ENCODE results near the gene GCK.

The GCK gene

DNA sequence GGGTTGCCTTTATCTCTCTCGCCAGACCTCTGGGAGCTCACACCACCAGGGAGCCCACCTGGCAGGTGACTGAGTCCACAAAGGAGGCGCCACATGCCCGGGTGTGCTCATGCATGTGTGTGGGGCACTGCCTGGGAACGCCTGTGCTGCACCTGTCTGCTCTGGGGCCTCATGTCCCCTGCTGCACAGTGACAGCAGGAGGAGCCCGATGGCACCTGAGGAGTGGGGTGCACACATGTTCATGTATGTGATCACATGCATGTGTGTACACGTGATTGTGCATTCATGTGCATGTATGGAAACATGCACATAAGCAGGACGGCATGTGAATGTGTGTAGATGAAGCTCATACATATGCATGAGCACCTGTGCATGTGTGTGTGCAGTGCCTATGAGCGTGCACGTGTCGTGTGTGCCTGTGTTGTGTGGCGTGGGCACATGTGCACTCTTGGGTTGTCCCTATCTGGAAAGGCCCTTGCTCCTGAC lies 33.6 kb upstream of the GCK start:
- no peak for DNase-seq (ENCODE audit: low spot score)

DNA sequence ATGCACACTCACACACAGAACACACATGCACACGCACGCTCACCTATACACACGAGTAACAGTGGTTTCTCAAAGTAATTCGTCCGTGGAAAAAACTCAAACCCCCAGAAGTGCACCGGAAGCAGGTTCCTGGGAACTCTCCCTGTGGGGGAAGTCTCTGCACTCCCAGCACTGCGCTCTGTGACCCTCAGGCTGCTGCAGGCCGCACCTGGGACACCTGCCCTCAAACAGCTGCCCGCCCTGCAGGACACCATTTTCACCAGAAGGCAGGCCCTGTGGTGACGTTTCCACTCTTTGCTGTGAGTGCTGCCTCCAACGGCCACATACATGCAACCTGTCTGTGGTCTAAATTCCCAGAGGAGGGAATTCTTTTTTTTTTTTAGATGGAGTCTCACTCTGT lies 32.8 kb upstream of the GCK start:
- no peak for DNase-seq (ENCODE audit: low spot score)

- no peak for DNase-seq (ENCODE audit: low spot score)
Measured at GRCh38 chr7:44221231-44221791, 32.1 kb upstream of the GCK start.

DNA sequence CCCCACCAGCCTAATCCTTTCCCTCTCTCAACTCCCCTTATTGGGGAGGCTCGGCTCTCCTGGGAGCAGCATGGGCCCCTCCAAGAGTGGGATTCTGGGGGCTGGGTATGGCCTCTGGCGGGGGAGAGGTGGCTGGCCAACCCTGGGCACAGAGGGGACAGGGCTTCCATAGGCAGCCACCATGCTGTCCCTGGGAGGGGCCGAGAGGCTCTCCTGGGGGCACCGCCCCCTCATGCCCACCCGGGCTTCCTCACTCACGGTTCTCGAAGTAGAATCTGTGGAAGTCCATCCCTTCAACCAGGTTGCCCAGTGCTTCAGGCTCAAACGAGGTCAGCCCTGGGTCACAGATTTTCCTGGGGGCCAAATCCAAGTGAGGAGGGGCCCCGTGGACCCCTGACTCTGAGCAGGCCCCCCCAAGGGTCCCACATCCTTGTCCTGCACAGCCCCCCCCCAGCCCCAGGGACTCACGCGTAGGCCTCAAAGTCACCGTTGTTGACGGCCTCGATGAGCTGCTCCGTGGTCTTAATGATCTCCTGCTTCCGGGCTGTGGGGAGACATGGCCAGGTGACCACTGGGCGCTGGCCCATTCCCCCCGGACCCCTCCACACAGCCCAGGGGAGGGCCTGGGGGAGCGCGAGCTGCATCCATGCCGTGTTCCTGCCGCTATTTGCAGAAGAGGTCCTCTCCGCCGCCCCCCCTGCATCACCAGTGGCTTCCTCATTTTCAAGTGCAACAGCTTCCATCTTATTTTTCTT lies 31.3 kb upstream of the GCK start:
- no peak for DNase-seq (ENCODE audit: low spot score)

GRCh38 chr7:44220046-44220357 lies 30.8 kb upstream of the GCK start:
- no peak for DNase-seq (ENCODE audit: low spot score)

DNA sequence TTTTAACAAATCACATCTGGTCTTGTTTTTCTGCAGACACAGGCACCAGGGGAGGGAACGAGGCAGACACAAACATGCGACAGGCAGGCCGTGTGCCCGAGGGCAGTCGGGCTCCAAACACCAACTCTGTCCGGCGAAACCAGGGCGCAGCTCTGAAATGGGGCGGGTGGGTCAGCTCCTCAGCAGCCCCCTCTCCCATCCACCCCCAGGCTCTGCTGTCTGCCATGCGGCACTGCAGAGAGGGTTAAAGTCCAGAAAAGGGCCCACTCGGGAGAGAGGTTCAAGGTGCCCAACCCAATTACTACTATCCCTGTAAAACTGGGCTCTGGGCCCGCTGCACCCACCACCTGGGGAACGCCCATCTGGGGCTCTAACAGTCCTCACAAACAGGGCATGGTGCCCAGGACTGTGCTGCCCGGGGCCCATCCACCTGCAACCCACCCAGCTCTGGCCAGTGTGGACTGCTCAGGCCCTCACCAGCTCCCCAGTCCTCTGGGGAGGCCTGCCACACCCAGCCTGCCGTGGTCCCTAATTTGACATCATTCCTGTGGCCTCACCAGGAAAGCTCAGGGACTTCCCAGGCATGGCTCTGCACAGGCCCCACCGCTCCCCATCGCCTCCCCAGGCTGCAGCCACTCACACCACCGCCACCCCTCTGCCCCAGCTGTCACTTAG lies 30.3 kb upstream of the GCK start:
- DNase-seq (ENCODE audit: low spot score) = no peak

DNA sequence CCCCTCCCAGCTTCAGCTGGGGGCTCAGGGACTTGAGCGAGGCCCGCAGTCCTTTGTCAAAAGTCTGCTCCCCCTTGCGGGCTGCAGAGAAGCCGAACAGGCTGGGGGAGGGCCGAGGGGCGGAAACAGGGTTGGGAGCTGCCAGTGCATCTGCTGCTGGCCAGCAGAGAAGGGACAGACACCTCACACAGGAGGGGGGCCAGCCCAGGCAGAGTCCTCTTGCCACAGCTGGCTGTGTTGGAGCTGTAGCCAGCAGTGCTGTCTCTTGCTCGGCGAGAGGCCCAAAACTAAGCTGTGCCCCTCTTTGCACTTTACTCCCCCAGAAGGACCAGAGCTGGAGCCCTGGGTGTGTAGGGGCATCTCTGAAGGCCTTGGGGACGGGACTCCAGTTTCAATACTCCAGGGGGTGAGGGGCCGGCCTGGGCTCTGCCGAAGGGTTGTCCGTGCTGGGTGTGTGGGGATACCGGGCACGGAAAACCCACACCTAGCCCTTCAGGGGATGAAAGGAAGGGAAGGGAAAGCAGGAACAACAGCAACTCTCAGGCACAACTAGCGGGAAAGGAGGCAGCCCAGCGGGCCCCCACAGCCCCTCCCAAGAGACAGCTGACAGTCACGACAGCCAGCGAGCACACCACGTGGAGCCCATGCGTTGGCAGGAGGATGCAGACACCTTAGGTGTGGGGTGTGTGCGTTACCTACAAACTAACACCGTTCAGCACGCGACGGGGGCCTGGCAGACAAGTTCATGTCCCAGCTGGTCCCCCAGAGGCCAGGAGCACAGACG lies 29.4 kb upstream of the GCK start:
- no peak for DNase-seq (ENCODE audit: low spot score)

- DNase-seq (ENCODE audit: low spot score) = no peak
Measured at GRCh38 chr7:44217852-44218402, 28.7 kb upstream of the GCK start.

DNA sequence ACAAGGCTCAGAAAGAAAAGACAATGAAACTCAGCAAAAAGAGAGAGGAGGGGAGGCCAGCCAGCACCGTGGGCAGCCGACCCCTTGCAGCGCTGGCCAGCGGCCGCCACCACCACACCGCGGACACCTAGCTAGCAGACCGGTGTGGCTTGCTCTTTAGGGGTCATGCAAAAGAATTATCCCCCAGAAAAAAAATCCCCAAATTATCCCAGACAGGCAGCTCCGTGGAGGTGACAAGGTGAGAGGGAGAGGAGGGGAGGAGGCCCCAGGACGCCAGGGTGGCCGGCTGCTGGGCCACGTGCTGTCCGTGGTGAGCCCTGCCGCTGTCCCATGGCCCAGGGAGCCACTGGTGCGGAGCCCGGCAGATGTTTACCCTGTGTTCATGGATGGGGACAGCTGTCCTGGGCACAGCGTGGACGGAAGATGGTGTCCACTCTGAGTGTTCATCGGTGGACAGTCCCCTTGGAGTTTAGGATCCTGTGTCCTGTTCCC lies 28.0 kb upstream of the GCK start:
- no peak for DNase-seq (ENCODE audit: low spot score)

GRCh38 chr7:44216521-44217222 lies 27.4 kb upstream of the GCK start:
- no peak for DNase-seq (ENCODE audit: low spot score)

- DNase-seq (ENCODE audit: low spot score) = no peak
Measured at GRCh38 chr7:44216019-44216418, 26.8 kb upstream of the GCK start.

DNA sequence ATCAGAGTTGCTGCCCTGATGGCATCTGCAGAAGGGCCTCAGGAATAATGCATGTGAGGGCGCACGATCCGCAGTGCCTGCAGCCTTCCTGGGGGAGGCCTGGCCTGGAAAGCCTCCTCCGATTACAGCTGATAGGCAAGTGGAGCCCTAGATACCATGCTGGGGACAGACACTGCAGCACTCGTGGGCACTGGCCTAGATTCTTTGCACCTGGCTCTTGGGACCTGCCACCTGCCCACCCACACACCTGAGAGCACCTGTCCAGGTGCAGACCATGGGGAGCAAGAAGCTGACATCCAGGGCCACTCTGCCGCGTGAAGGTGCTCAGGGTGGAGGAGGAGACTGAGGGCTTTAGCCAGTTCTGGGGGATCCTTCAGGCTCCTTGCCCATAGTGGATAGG lies 26.3 kb upstream of the GCK start:
- DNase-seq (ENCODE audit: low spot score) = no peak

- no peak for DNase-seq (ENCODE audit: low spot score)
Measured at GRCh38 chr7:44213877-44214388, 24.7 kb upstream of the GCK start.

DNA sequence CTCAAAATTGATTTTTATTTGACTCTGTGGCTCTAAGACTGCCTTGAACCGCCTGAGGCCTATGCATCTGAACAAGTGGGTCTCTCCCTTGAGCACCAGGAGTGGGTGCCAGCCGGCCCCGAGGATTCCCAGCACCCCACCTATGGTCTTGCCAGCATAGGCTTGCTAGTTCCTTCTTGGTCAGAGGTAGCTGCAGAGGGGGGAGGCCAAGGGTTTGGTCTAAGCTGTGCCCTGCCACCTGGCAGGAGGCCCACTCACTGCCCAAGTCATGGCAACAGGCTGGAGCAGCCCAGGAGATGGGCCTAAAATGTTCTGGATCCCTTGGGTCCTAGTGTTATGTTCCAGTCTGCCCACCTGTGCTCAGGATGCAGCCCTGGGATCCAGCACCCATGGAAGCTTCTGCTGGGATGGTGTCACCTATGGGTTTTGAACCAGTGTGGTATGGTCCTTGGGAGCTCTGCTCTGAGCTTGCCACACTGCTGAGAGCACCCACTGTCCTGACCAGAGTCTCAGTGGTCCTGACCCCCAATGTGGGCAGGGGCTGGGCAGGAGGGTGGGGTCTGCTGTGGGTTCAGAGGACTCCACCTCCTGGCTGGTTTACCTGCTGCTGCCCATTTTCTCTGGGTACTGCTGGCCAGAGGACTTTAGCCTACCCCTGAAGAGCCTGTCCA lies 24.1 kb upstream of the GCK start:
- DNase-seq (ENCODE audit: low spot score) = no peak

DNA sequence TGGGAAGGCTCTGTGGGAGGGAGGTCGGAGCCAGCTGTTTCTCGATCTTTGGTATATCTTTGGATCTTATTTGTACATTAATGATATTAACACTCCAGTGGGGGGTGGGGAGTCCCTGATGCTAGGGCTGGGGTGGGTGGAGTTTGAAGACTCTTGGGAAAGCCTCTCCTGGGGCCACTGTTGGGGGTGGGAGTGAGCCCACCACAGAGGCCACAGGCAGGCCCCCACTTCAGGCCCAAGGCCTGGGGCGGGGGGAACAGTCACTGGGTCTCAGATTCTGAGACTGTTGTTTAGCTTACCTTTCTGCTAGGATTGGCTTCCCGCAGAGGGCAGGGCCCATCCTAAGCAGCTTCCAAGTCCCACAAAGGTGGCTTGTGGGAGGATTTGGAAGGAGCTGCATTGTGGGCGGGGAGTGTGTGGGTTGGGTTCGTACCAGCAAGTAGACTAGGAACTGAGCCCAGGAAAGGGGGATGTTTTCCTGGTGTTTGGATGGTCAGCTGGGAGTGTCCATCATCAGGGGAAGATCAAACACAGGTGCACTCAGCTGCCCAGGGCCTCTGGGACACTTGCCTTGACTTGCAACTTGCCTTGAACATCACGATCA lies 23.4 kb upstream of the GCK start:
- DNase-seq (ENCODE audit: low spot score) = no peak

DNA sequence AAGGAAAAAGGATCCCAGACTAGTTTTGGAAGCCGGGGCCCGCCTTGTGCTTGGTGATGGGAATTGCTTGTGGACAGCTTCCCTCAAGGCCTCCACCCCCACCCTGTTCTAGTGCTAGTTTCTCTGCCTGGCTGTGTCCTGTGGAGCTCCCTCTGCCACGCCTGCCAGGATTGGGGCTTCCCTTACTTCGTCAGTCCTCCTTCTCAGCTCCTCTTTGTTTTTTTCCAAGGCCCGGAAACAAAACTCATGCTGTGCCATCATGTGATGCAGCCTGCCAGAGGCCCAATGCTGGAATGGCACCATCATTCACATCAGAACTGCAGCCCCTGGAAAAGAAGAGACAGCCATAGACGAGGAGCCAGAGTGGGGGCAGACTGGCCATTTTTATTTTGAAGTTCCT lies 22.8 kb upstream of the GCK start:
- DNase-seq (ENCODE audit: low spot score) = no peak

DNA sequence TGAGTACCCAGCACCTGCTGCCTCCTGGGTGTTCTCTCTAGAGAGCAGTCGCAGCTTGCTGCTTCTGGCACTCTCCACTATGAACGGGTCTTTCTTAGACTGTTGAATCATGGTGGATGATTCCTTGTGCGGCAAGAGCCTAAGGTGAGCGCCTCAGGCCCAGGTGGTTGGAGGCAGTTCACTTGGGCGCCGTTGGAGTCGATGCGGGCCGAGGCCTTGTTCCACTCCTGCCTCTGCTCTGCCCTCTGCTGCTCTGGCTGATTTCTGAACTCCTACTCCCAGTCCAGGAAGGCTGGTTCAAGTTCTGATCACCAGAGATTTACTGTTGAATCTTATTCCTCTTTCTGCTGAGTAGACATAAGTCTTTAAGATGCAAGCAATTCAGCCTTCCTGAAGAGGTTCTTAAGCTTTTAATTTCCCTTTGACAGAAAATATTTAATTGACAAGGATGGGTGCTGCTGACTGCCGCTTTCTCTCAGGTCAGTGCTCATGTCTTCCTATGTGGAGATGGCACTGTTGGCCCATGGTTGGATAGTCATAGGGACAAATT lies 22.0 kb upstream of the GCK start:
- DNase-seq (ENCODE audit: low spot score) = no peak

- DNase-seq (ENCODE audit: low spot score) = no peak
Measured at GRCh38 chr7:44210107-44210506, 20.9 kb upstream of the GCK start.

DNA sequence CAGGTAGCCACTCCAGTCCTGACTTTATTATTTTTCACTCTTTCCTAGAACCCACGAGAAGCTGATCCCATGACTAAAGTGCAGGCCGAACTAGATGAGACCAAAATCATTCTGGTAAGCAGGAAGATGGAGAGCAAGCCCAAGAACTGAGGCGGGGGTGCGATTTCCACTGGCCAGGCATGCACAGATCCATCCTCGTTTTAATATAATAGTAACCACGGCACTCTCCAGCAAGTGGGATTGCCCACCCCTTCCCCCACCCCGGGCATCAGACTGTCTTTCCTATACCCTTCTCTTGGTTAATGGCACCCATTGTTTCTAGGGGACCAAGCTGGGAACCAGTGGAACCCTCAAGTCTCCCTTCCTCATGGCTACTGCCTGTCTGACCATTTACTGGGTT lies 18.8 kb upstream of the GCK start:
- DNase-seq (ENCODE audit: low spot score) = no peak

- DNase-seq (ENCODE audit: low spot score) = no peak
Measured at GRCh38 chr7:44206008-44206407, 16.8 kb upstream of the GCK start.

Data from CD4-positive, alpha-beta T cell treated with Interleukin-15 for 4 hours (primary cell).